Left ventricle myocardium inferior (tissue), 1 donor: ENCODE data around the gene MAP4K4. TPM values are rescaled to one million over a fixed set of nuclear protein-coding genes. Genes with fewer than 3 reads are reported as not detected.

Source experiments
- DNase-seq: peaks from one replicate; pipeline ENCODE4 v3.0.0-alpha.2; 2020
- H3K27ac ChIP-seq: fragments of 200-600 bp; replicated peaks from 2 replicates; pipeline ENCODE4 v1.8.0; 2021
- H3K27me3 ChIP-seq: fragments of 200-600 bp; 2 replicates; pipeline ENCODE4 v1.8.0; 2021; ENCODE audit warnings: low read depth
- H3K36me3 ChIP-seq: fragments of 200-600 bp; 2 replicates; pipeline ENCODE4 v1.8.0; 2021
- H3K4me1 ChIP-seq: fragments of 200-600 bp; 2 replicates; pipeline ENCODE4 v1.8.0; 2021
- H3K4me3 ChIP-seq: fragments of 200-600 bp; 2 replicates; pipeline ENCODE4 v1.8.0; 2021; ENCODE audit warnings: mild to moderate bottlenecking, moderate library complexity
- H3K9me3 ChIP-seq: fragments of 200-600 bp; replicated peaks from 2 replicates; pipeline ENCODE4 v1.8.0; 2021
- intact Hi-C: fragments of 100-400 bp; cut with micrococcal nuclease; formaldehyde crosslinking; loops from one replicate; pipeline ENCODE4 v1.11.0; 2022
- total RNA-seq: library from RNA; stranded (reverse); fragmentation: NEBNext Ultra II Directional; extraction: Animal tissue kit (Norgen Biotek cat#: 25700); gene quantifications from one replicate; pipeline ENCODE4 v1.2.1, GENCODE V29; 2021
- TF ChIP-seq, protein P1 (sequence below): fragments of 200-600 bp; IDR thresholded peaks from 2 replicates; pipeline ENCODE4 v1.8.0; 2021; ENCODE audit warnings: antibody characterized with exemption, mild to moderate bottlenecking, borderline replicate concordance
- donor health status: DM: no; HTN: yes; CAD: no; lungs with severe emphysema.

MAP4K4 gene
- total RNA-seq, 1 donor from 2014 or later = 102 TPM

DNA sequence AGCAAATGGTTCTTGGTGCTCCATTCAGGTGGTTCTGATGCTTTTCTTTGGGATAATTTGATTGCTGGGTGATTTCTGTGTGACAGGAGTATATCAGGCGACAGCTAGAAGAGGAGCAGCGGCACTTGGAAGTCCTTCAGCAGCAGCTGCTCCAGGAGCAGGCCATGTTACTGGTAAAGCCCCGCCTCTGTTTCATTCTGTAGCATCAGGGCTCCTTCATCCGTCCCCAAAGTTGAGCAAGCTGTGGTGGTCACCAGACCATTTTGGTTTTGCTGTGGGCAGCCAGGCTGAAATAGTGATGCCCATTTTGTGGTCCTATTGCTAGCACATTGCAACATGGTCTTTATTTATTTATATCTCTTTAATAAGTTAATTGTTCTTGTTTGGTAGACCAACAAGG is 161.4 kb downstream of the MAP4K4 start:
- Histone ChIP-seq H3K4me3 (no peak overlapping the region), H3K4me1 (peaks cover 23% of the 10 kb centered on the region), H3K27me3 (no peaks in the 10 kb centered on the region), H3K27ac (no peak overlapping the region), H3K9me3 (no peaks in the 10 kb centered on the region), H3K36me3 (peaks cover 69% of the 10 kb centered on the region)
- DNase-seq = no peak
- intact Hi-C loops = no loop called here
- TF ChIP-seq, protein P1, sequence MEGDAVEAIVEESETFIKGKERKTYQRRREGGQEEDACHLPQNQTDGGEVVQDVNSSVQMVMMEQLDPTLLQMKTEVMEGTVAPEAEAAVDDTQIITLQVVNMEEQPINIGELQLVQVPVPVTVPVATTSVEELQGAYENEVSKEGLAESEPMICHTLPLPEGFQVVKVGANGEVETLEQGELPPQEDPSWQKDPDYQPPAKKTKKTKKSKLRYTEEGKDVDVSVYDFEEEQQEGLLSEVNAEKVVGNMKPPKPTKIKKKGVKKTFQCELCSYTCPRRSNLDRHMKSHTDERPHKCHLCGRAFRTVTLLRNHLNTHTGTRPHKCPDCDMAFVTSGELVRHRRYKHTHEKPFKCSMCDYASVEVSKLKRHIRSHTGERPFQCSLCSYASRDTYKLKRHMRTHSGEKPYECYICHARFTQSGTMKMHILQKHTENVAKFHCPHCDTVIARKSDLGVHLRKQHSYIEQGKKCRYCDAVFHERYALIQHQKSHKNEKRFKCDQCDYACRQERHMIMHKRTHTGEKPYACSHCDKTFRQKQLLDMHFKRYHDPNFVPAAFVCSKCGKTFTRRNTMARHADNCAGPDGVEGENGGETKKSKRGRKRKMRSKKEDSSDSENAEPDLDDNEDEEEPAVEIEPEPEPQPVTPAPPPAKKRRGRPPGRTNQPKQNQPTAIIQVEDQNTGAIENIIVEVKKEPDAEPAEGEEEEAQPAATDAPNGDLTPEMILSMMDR = no peak

DNA sequence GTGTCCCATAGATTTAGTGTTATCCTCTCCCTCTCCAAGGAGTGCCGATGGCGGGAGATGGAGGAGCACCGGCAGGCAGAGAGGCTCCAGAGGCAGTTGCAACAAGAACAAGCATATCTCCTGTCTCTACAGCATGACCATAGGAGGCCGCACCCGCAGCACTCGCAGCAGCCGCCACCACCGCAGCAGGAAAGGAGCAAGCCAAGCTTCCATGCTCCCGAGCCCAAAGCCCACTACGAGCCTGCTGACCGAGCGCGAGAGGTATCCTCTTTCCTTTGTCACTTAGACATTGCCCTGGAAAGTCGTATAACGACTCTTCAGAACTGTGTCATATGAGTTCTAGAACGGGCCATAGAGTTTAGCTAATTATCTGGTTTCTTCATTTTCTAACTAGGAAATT is 162.1 kb downstream of the MAP4K4 start:
- H3K9me3 ChIP-seq = no peaks in the 10 kb centered on the region
- H3K27me3 ChIP-seq = no peaks in the 10 kb centered on the region
- TF ChIP-seq, protein P1 = no peak
- DNase-seq = no peak
- peaks cover 27% of the 10 kb centered on the region for H3K4me1 ChIP-seq
- no peak overlapping the region for H3K27ac ChIP-seq
- intact Hi-C loops = no loop called here
- peaks cover 66% of the 10 kb centered on the region for H3K36me3 ChIP-seq
- no peak overlapping the region for H3K4me3 ChIP-seq

DNA sequence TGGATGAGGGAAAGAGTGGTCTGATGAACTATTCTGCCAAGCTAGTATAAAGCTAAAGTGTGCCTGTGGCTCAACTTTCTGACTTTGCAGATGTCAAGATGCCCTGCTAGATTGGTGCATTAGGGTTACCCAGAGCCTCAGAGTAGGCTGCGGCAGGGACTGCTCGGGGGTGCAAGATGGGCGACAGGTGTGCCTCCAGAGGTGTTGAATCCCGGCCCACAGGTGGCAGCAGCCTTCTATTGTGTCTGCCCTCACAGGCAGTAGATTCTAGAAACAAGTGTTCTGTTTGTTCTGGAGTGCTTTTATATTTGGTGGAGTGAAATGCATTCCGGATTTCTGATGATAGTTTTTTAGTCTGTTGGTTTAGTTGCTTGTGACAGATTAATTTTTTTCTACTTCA is 162.7 kb downstream of the MAP4K4 start:
- Histone ChIP-seq H3K27ac (no peak overlapping the region), H3K4me1 (peaks cover 27% of the 10 kb centered on the region), H3K9me3 (no peaks in the 10 kb centered on the region), H3K36me3 (peaks cover 66% of the 10 kb centered on the region), H3K4me3 (no peak overlapping the region), H3K27me3 (no peaks in the 10 kb centered on the region)
- intact Hi-C loops = no loop called here
- TF ChIP-seq, protein P1 = no peak
- DNase-seq = no peak

DNA sequence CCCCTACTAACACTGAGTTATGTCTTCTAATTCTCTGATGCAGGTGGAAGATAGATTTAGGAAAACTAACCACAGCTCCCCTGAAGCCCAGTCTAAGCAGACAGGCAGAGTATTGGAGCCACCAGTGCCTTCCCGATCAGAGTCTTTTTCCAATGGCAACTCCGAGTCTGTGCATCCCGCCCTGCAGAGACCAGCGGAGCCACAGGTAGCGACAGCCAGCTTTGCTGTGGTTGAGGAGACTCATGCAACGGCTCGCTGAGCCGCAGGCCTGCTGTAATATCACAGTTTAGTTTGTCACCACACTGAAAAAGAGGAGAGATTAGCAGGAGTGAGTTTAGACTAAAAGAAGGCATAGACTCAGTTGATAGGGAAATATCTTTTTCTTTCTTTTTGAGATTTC is 163.3 kb downstream of the MAP4K4 start:
- intact Hi-C loops = no loop called here
- no peak overlapping the region for H3K4me3 ChIP-seq
- no peak overlapping the region for H3K27ac ChIP-seq
- peaks cover 27% of the 10 kb centered on the region for H3K4me1 ChIP-seq
- no peaks in the 10 kb centered on the region for H3K9me3 ChIP-seq
- no peaks in the 10 kb centered on the region for H3K27me3 ChIP-seq
- TF ChIP-seq, protein P1 = no peak
- peaks cover 69% of the 10 kb centered on the region for H3K36me3 ChIP-seq
- DNase-seq = no peak

DNA sequence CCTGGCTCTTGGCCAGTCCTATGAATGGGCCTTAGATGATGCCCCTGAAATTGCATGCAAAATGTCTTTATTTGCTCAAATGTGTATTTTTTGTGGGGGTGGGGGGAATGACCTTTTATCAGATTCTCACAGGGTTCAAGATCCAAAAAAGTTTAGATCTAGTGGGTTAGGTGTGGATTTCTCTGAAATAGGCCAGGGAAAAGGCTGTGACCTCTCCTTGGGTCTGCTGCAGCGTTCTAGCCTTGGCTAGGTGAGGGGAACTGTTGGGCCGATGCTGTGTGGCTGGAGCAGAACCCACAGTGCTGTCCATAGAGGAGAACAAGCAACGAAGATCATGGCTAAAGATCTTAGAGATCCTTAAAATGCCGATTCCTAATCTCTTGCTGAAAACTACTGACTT is 163.9 kb downstream of the MAP4K4 start:
- peaks cover 27% of the 10 kb centered on the region for H3K4me1 ChIP-seq
- H3K9me3 ChIP-seq = no peaks in the 10 kb centered on the region
- no peaks in the 10 kb centered on the region for H3K27me3 ChIP-seq
- no peak overlapping the region for H3K27ac ChIP-seq
- H3K4me3 ChIP-seq = no peak overlapping the region
- no peak for DNase-seq
- TF ChIP-seq, protein P1 = no peak
- peaks cover 69% of the 10 kb centered on the region for H3K36me3 ChIP-seq
- intact Hi-C loops = no loop called here

DNA sequence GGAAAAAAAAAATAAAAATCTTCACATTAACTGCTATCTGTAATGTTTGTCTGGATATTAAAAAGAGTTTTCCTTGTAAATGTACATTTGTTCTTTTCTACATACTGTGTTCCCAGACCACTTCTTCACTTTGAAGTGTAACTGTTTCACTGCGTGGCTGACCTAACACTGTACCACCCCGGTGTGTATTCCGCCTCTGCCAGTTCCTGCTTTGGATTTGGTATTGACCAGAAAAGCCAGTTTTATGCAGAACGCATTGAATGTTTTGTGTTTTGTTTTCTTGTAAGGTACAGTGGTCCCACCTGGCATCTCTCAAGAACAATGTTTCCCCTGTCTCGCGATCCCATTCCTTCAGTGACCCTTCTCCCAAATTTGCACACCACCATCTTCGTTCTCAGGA is 166.0 kb downstream of the MAP4K4 start:
- no peak for DNase-seq
- H3K9me3 ChIP-seq = no peaks in the 10 kb centered on the region
- peak overlapping the region; percentile 21 for H3K27ac ChIP-seq
- H3K36me3 ChIP-seq = peaks cover 80% of the 10 kb centered on the region
- H3K4me1 ChIP-seq = peaks cover 23% of the 10 kb centered on the region
- no peak overlapping the region for H3K4me3 ChIP-seq
- no peaks in the 10 kb centered on the region for H3K27me3 ChIP-seq
- intact Hi-C loops = no loop called here
- TF ChIP-seq, protein P1 = no peak
